ENCODE data around the gene TMEM132C.
"Not testable (repeated sequence)": the region's sequence is repeated elsewhere in the genome, so short reads cannot be mapped to it uniquely, and the experiment has no call there.

The TMEM132C gene

GRCh38 chr12:128554546-128555304, 287.8 kb downstream of the TMEM132C start:
- no peak for DNase-seq (ENCODE audit: low read depth in 2 of 2)

- no peak for DNase-seq (ENCODE audit: low read depth in 2 of 2)
Observed at GRCh38 chr12:128557231-128557630, 290.3 kb downstream of the TMEM132C start.

GRCh38 chr12:128564956-128565355, 298.0 kb downstream of the TMEM132C start:
- no peak for DNase-seq (ENCODE audit: low read depth in 2 of 2)

GRCh38 chr12:128567730-128568129, 300.8 kb downstream of the TMEM132C start:
- no peak for DNase-seq (ENCODE audit: low read depth in 2 of 2)

GRCh38 chr12:128570191-128571065, 303.5 kb downstream of the TMEM132C start:
- no peak for DNase-seq (ENCODE audit: low read depth in 2 of 2)

- no peak for DNase-seq (ENCODE audit: low read depth in 2 of 2)
Observed at GRCh38 chr12:128571906-128572810, 305.2 kb downstream of the TMEM132C start.

- no peak for DNase-seq (ENCODE audit: low read depth in 2 of 2)
Observed at GRCh38 chr12:128573907-128574306, 306.9 kb downstream of the TMEM132C start.

- DNase-seq (ENCODE audit: low read depth in 2 of 2) = no peak
Observed at GRCh38 chr12:128578045-128578444, 311.1 kb downstream of the TMEM132C start.

- DNase-seq (ENCODE audit: low read depth in 2 of 2) = no peak
Observed at GRCh38 chr12:128581321-128581761, 314.4 kb downstream of the TMEM132C start.

GRCh38 chr12:128583453-128583852, 316.5 kb downstream of the TMEM132C start:
- no peak for DNase-seq (ENCODE audit: low read depth in 2 of 2)

- DNase-seq (ENCODE audit: low read depth in 2 of 2) = no peak
Observed at GRCh38 chr12:128586451-128587029, 319.6 kb downstream of the TMEM132C start.

- DNase-seq (ENCODE audit: low read depth in 2 of 2) = no peak
Observed at GRCh38 chr12:128587918-128588317, 320.9 kb downstream of the TMEM132C start.

- DNase-seq (ENCODE audit: low read depth in 2 of 2) = no peak
Observed at GRCh38 chr12:128592220-128592744, 325.3 kb downstream of the TMEM132C start.

- DNase-seq (ENCODE audit: low read depth in 2 of 2) = no peak
Observed at GRCh38 chr12:128594521-128594920, 327.6 kb downstream of the TMEM132C start.

GRCh38 chr12:128595609-128596008, 328.6 kb downstream of the TMEM132C start:
- DNase-seq (ENCODE audit: low read depth in 2 of 2) = no peak

GRCh38 chr12:128600886-128601285, 333.9 kb downstream of the TMEM132C start:
- DNase-seq (ENCODE audit: low read depth in 2 of 2) = no peak

- no peak for DNase-seq (ENCODE audit: low read depth in 2 of 2)
Observed at GRCh38 chr12:128603573-128604115, 336.7 kb downstream of the TMEM132C start.

GRCh38 chr12:128604219-128604618, 337.2 kb downstream of the TMEM132C start:
- DNase-seq (ENCODE audit: low read depth in 2 of 2) = not testable (repeated sequence)

GRCh38 chr12:128606051-128606450, 339.1 kb downstream of the TMEM132C start:
- DNase-seq (ENCODE audit: low read depth in 2 of 2) = no peak

- no peak for DNase-seq (ENCODE audit: low read depth in 2 of 2)
Observed at GRCh38 chr12:128606538-128606937, 339.6 kb downstream of the TMEM132C start.

GRCh38 chr12:128606970-128607369, 340.0 kb downstream of the TMEM132C start:
- no peak for DNase-seq (ENCODE audit: low read depth in 2 of 2)
